HEK293 (cell line): ENCODE results near the gene ZNF619.
"Not testable (repeated sequence)": the region's sequence is repeated elsewhere in the genome, so short reads cannot be mapped to it uniquely, and the experiment has no call there.

ENCODE experiments used
- CTCF ChIA-PET: fragments of 350-600 bp; formaldehyde crosslinking; extraction: SDS; loops from one replicate; lab custom pipeline; 2021; ENCODE audit warnings: antibody characterized with exemption; lab: Yijun Ruan, JAX
- POLR2A ChIA-PET: fragments of 300-600 bp; formaldehyde crosslinking; extraction: SDS; loops from one replicate; lab custom pipeline; 2020; ENCODE audit warnings: antibody characterized with exemption, inconsistent platforms; lab: Yijun Ruan, JAX
- H3K27ac ChIP-seq: fragments of 200-500 bp; sonication (Bioruptor generic); 2 replicates; pipeline ENCODE4 v1.5.1; 2014; ENCODE audit warnings: low read depth, low read length, control low read depth, inconsistent platforms; ENCODE audit errors: extremely low read depth
- H3K36me3 ChIP-seq, 2 experiments: fragments of 200-500 bp in 1 of 2; sonication (Bioruptor generic) in 1 of 2; 1 replicate in 1 of 2; 2 replicates in 1 of 2; pipeline ENCODE4 v1.5.1; 2014 to 2017; ENCODE audit warnings: inconsistent platforms in 2 of 2, low read length in 2 of 2; ENCODE audit not compliant: control insufficient read depth in 2 of 2, insufficient read depth in 1 of 2
- H3K4me1 ChIP-seq: fragments of 200-500 bp; sonication (Bioruptor generic); 2 replicates; pipeline ENCODE4 v1.5.1; 2014; ENCODE audit warnings: mild to moderate bottlenecking, low read length, inconsistent platforms; ENCODE audit not compliant: control insufficient read depth, insufficient read depth
- H3K4me3 ChIP-seq: 2 replicates; pipeline ENCODE4 v1.5.1; 2011; ENCODE audit warnings: low read depth, mild to moderate bottlenecking, control low read depth, low read length, moderate library complexity
- H3K9me3 ChIP-seq: fragments of 200-500 bp; sonication (Bioruptor generic); 2 replicates; pipeline ENCODE4 v1.5.1; 2014; ENCODE audit warnings: low read depth, low read length, inconsistent platforms; ENCODE audit not compliant: control insufficient read depth, insufficient read depth
- OVOL3 ChIP-seq: fragments of 450-650 bp; formaldehyde crosslinking; IDR thresholded peaks from 2 replicates; pipeline ENCODE4 v1.5.1; 2016; ENCODE audit warnings: missing biosample characterization, missing genetic modification characterization
- PRDM6 ChIP-seq: fragments of 450-650 bp; formaldehyde crosslinking; IDR thresholded peaks from 2 replicates; pipeline ENCODE4 v1.5.1; 2017; ENCODE audit warnings: missing biosample characterization, missing genetic modification characterization
- REPIN1 ChIP-seq: fragments of 450-650 bp; formaldehyde crosslinking; IDR thresholded peaks from 2 replicates; pipeline ENCODE4 v1.5.1; 2017; ENCODE audit warnings: missing biosample characterization, missing genetic modification characterization, low read depth
- YY2 ChIP-seq: fragments of 450-650 bp; formaldehyde crosslinking; IDR thresholded peaks from 2 replicates; pipeline ENCODE4 v1.5.1; 2016; ENCODE audit warnings: missing biosample characterization, missing genetic modification characterization
- ZBTB1 ChIP-seq: fragments of 450-650 bp; formaldehyde crosslinking; IDR thresholded peaks from 2 replicates; pipeline ENCODE4 v1.5.1; 2016; ENCODE audit warnings: missing biosample characterization, missing genetic modification characterization
- ZBTB11 ChIP-seq: fragments of 450-650 bp; formaldehyde crosslinking; conservative IDR thresholded peaks from 2 replicates; pipeline ENCODE4 v1.5.1; 2016; ENCODE audit warnings: low read depth, missing biosample characterization, missing genetic modification characterization
- ZBTB49 ChIP-seq: fragments of 450-650 bp; formaldehyde crosslinking; IDR thresholded peaks from 2 replicates; pipeline ENCODE4 v1.5.1; 2016; ENCODE audit warnings: missing biosample characterization, missing genetic modification characterization, low read depth
- ZBTB7A ChIP-seq: fragments of 450-650 bp; formaldehyde crosslinking; IDR thresholded peaks from 2 replicates; pipeline ENCODE4 v1.5.1; 2016; ENCODE audit warnings: low read depth, missing biosample characterization, missing genetic modification characterization
- ZFP3 ChIP-seq: fragments of 450-650 bp; formaldehyde crosslinking; IDR thresholded peaks from 2 replicates; pipeline ENCODE4 v1.5.1; 2016; ENCODE audit warnings: low read depth, missing biosample characterization, missing genetic modification characterization
- ZNF121 ChIP-seq: fragments of 450-650 bp; formaldehyde crosslinking; IDR thresholded peaks from 2 replicates; pipeline ENCODE4 v1.5.1; 2016; ENCODE audit warnings: missing biosample characterization, missing genetic modification characterization
- ZNF221 ChIP-seq: fragments of 450-650 bp; formaldehyde crosslinking; IDR thresholded peaks from 2 replicates; pipeline ENCODE4 v1.5.1; 2017; ENCODE audit warnings: missing biosample characterization, missing genetic modification characterization, borderline replicate concordance
- ZNF335 ChIP-seq: fragments of 450-650 bp; formaldehyde crosslinking; conservative IDR thresholded peaks from 2 replicates; pipeline ENCODE4 v1.5.1; 2016; ENCODE audit warnings: missing biosample characterization, missing genetic modification characterization
- ZNF416 ChIP-seq: fragments of 450-650 bp; formaldehyde crosslinking; IDR thresholded peaks from 2 replicates; pipeline ENCODE4 v1.5.1; 2016; ENCODE audit warnings: missing biosample characterization, missing genetic modification characterization
- ZNF473 ChIP-seq: fragments of 450-650 bp; formaldehyde crosslinking; IDR thresholded peaks from 2 replicates; pipeline ENCODE4 v1.5.1; 2017; ENCODE audit warnings: missing biosample characterization, missing genetic modification characterization
- ZNF560 ChIP-seq: fragments of 450-650 bp; formaldehyde crosslinking; IDR thresholded peaks from 2 replicates; pipeline ENCODE4 v1.5.1; 2017; ENCODE audit warnings: missing biosample characterization, missing genetic modification characterization, borderline replicate concordance
- ZNF645 ChIP-seq: fragments of 450-650 bp; formaldehyde crosslinking; IDR thresholded peaks from 2 replicates; pipeline ENCODE4; 2016; ENCODE audit warnings: missing biosample characterization, missing genetic modification characterization
- ZNF664 ChIP-seq: fragments of 450-650 bp; formaldehyde crosslinking; IDR thresholded peaks from 2 replicates; pipeline ENCODE4 v1.5.1; 2016; ENCODE audit warnings: missing biosample characterization, missing genetic modification characterization
- ZNF785 ChIP-seq: fragments of 450-650 bp; formaldehyde crosslinking; IDR thresholded peaks from 2 replicates; pipeline ENCODE4 v1.5.1; 2016; ENCODE audit warnings: missing biosample characterization, missing genetic modification characterization

ZNF619 gene

GRCh38 chr3:40461161-40461560, 15.8 kb upstream of the ZNF619 start:
- H3K4me3 ChIP-seq = no peak overlapping the region
- no peak for TF ChIP-seq ZBTB11
- TF ChIP-seq ZNF560 (tag by site-specific recombination) = no peak
- TF ChIP-seq YY2 (tag by site-specific recombination) = no peak
- no peak for TF ChIP-seq ZNF645 (tag by site-specific recombination)
- no peak for TF ChIP-seq REPIN1 (tag by site-specific recombination)
- no peak for TF ChIP-seq PRDM6 (tag by site-specific recombination)
- no peak for TF ChIP-seq ZBTB49
- TF ChIP-seq ZNF664 (tag by site-specific recombination) = no peak
- TF ChIP-seq OVOL3 (tag by site-specific recombination) = no peak
- no peak for TF ChIP-seq ZNF335 (tag by site-specific recombination)
- TF ChIP-seq ZFP3 (tag by site-specific recombination) = no peak
- TF ChIP-seq ZNF473 (tag by site-specific recombination) = no peak
- TF ChIP-seq ZBTB7A (tag by site-specific recombination) = no peak
- no peak for TF ChIP-seq ZBTB1 (tag by site-specific recombination)
- no peak for TF ChIP-seq ZNF221
- no peak for TF ChIP-seq ZNF416 (tag by site-specific recombination)
- TF ChIP-seq ZNF785 (tag by site-specific recombination) = no peak
- H3K27ac ChIP-seq = no peak overlapping the region
- H3K9me3 ChIP-seq = no peaks in the 10 kb centered on the region
- ChIA-PET POLR2A (interaction anchor here (0.6 kb wide), 1 partner anchor 10 kb away, joined by 3 read pairs; no protein-coding TSS in a partner anchor), CTCF (interaction anchor here (0.7 to 1.0 kb wide), 3 partner anchors 26 to 1403 kb away, joined by 3 to 4 read pairs (median 4); partner anchors contain the start of gene ZNF620)
- peaks cover 33 to 81% of the 10 kb centered on the region in 2 experiments; a peak in 2 of 3 replicates for H3K36me3 ChIP-seq
- no peaks in the 10 kb centered on the region for H3K4me1 ChIP-seq

GRCh38 chr3:40462838-40463237, 14.1 kb upstream of the ZNF619 start:
- H3K4me3 ChIP-seq, POLR2A ChIA-PET, H3K9me3 ChIP-seq, H3K4me1 ChIP-seq, H3K27ac ChIP-seq, CTCF ChIA-PET: not testable (repeated sequence)
- TF ChIP-seq ZNF121 (tag by site-specific recombination) = 0 out of 2 replicates have a peak, but pooled peaks have one; percentile 13
- peaks cover 33 to 88% of the 10 kb centered on the region in 2 experiments; a peak in 2 of 3 replicates for H3K36me3 ChIP-seq
